ENCODE results near the gene TRAF1. TPM values are rescaled to one million over a fixed set of nuclear protein-coding genes. Genes with fewer than 3 reads are reported as not detected.

TRAF1 gene
- total RNA-seq, 2 donors from 2014 or later: 103 to 118 TPM

GRCh38 chr9:120857481-120857880, 69.1 kb downstream of the TRAF1 start:
- Mint-ChIP-seq H3K4me1 (peaks cover 10% of the 10 kb centered on the region), H3K27me3 (no peaks in the 10 kb centered on the region), H3K36me3 (ENCODE audit: low read depth) (peaks cover 2% of the 10 kb centered on the region), H3K4me3 (no peak overlapping the region), H3K27ac (peak overlapping the region; percentile 79)
- no peak for ATAC-seq
- DNase-seq: no peak
- H3K9me3 ChIP-seq (ENCODE audit: control insufficient read depth, low read length, poor library complexity, severe bottlenecking): no peaks in the 10 kb centered on the region

GRCh38 chr9:120856700-120857099, 69.9 kb downstream of the TRAF1 start:
- ATAC-seq (no peak), DNase-seq (no peak)
- peak overlapping the region; percentile 79 for H3K27ac Mint-ChIP-seq
- H3K9me3 ChIP-seq (ENCODE audit: control insufficient read depth, low read length, poor library complexity, severe bottlenecking): no peaks in the 10 kb centered on the region
- H3K4me3 Mint-ChIP-seq: peak overlapping the region; percentile 31
- H3K4me1 Mint-ChIP-seq: peaks cover 10% of the 10 kb centered on the region
- H3K36me3 Mint-ChIP-seq (ENCODE audit: low read depth): peaks cover 2% of the 10 kb centered on the region
- no peaks in the 10 kb centered on the region for H3K27me3 Mint-ChIP-seq

GRCh38 chr9:120855827-120856670, 70.5 kb downstream of the TRAF1 start:
- no peak for ATAC-seq
- peak overlapping the region; percentile 75 for H3K27ac Mint-ChIP-seq
- H3K4me3 Mint-ChIP-seq: no peak overlapping the region
- H3K36me3 Mint-ChIP-seq (ENCODE audit: low read depth): peaks cover 2% of the 10 kb centered on the region
- H3K9me3 ChIP-seq (ENCODE audit: control insufficient read depth, low read length, poor library complexity, severe bottlenecking): no peaks in the 10 kb centered on the region
- no peaks in the 10 kb centered on the region for H3K27me3 Mint-ChIP-seq
- peaks cover 11% of the 10 kb centered on the region for H3K4me1 Mint-ChIP-seq
- no peak for DNase-seq

- H3K27me3 Mint-ChIP-seq: no peaks in the 10 kb centered on the region
- H3K27ac Mint-ChIP-seq: peak overlapping the region; percentile 75
- no peaks in the 10 kb centered on the region for H3K9me3 ChIP-seq (ENCODE audit: control insufficient read depth, low read length, poor library complexity, severe bottlenecking)
- peaks cover 5% of the 10 kb centered on the region for H3K36me3 Mint-ChIP-seq (ENCODE audit: low read depth)
- DNase-seq (no peak), ATAC-seq (no peak)
- no peak overlapping the region for H3K4me3 Mint-ChIP-seq
- H3K4me1 Mint-ChIP-seq: peaks cover 16% of the 10 kb centered on the region
Observed at GRCh38 chr9:120854596-120855327, 71.8 kb downstream of the TRAF1 start.

- H3K36me3 Mint-ChIP-seq (ENCODE audit: low read depth): peaks cover 5% of the 10 kb centered on the region
- DNase-seq (no peak), ATAC-seq (no peak)
- peaks cover 18% of the 10 kb centered on the region for H3K4me1 Mint-ChIP-seq
- H3K27ac Mint-ChIP-seq: peak overlapping the region; percentile 69
- H3K4me3 Mint-ChIP-seq: no peak overlapping the region
- no peaks in the 10 kb centered on the region for H3K9me3 ChIP-seq (ENCODE audit: control insufficient read depth, low read length, poor library complexity, severe bottlenecking)
- no peaks in the 10 kb centered on the region for H3K27me3 Mint-ChIP-seq
Observed at GRCh38 chr9:120853198-120853597, 73.4 kb downstream of the TRAF1 start.

Other genes starting within 250 kb of the TRAF1 start
- 10 to 100 TPM in 1 of 2 donors, 1 to 10 TPM in 1; 9.9 to 10.2 TPM for gene MEGF9, start 212.3 kb downstream of the TRAF1 start, total RNA-seq
- 10 to 100 TPM; 60.6 to 71.2 TPM for gene FBXW2, start 133.4 kb downstream of the TRAF1 start, total RNA-seq
- gene PSMD5, start 83.9 kb downstream of the TRAF1 start, total RNA-seq: 10 to 100 TPM; 37.2 to 51.5 TPM
- 10 to 100 TPM; 69.9 to 96.9 TPM for gene PHF19, start 49.6 kb downstream of the TRAF1 start, total RNA-seq
- 1 to 10 TPM; 1.3 to 1.9 TPM for gene C5, start 123.5 kb upstream of the TRAF1 start, total RNA-seq
- 10 to 100 TPM; 69.5 to 81.1 TPM for gene CNTRL, start 148.2 kb upstream of the TRAF1 start, total RNA-seq

Measured in T-helper 17 cell (primary cell).